HepG2 (cell line): ENCODE results near the gene TRMT112. TPM values are rescaled to one million over a fixed set of nuclear protein-coding genes. Genes with fewer than 3 reads are reported as not detected.
A peak's percentile ranks its signal among the peaks of the same experiment; 100 is the strongest.

ENCODE experiments used
- DPF2 ChIP-seq: sonication (generic); formaldehyde crosslinking; IDR thresholded peaks from 2 replicates; pipeline ENCODE4 v1.4.0; 2020; ENCODE audit warnings: mild to moderate bottlenecking, low read depth, missing genetic modification reagents, borderline replicate concordance
- FOXP1 ChIP-seq, 2 experiments: fragments of 450-650 bp in 1 of 2; IDR thresholded peaks; 2 replicates each; pipeline ENCODE4 v1.6.1; 2017 to 2018; ENCODE audit warnings: antibody characterized with exemption in 1 of 2
- HOXA5 ChIP-seq: sonication (generic); formaldehyde crosslinking; IDR thresholded peaks from 2 replicates; pipeline ENCODE4 v1.4.0; 2020; ENCODE audit warnings: missing genetic modification reagents
- IKZF1 ChIP-seq: fragments of 450-650 bp; IDR thresholded peaks from 2 replicates; pipeline ENCODE4 v1.7.1; 2016
- NFKB2 ChIP-seq: sonication (generic); formaldehyde crosslinking; IDR thresholded peaks from 2 replicates; pipeline ENCODE4 v1.4.0; 2020; ENCODE audit warnings: missing genetic modification reagents, borderline replicate concordance
- NR1H2 ChIP-seq: sonication (generic); formaldehyde crosslinking; IDR thresholded peaks from 2 replicates; pipeline ENCODE4 v1.8.1; 2022; ENCODE audit warnings: low read depth, missing genetic modification reagents, borderline replicate concordance
- NR3C1 ChIP-seq: sonication (generic); formaldehyde crosslinking; IDR thresholded peaks from 2 replicates; pipeline ENCODE4 v1.4.0; 2020; ENCODE audit warnings: missing genetic modification reagents
- SALL2 ChIP-seq: sonication (generic); formaldehyde crosslinking; IDR thresholded peaks from 2 replicates; pipeline ENCODE4 v1.8.1; 2023; ENCODE audit warnings: mild to moderate bottlenecking, missing genetic modification reagents, inconsistent platforms
- SETDB1 ChIP-seq: sonication (generic); formaldehyde crosslinking; IDR thresholded peaks from 2 replicates; pipeline ENCODE4 v1.5.1; 2020; ENCODE audit warnings: missing genetic modification reagents, mild to moderate bottlenecking, borderline replicate concordance
- ZFP62 ChIP-seq: sonication (generic); formaldehyde crosslinking; IDR thresholded peaks from 2 replicates; pipeline ENCODE4 v1.4.0; 2020; ENCODE audit warnings: missing genetic modification reagents
- ZFP90 ChIP-seq: sonication (generic); formaldehyde crosslinking; IDR thresholded peaks from 2 replicates; pipeline ENCODE4 v1.8.0; 2022; ENCODE audit warnings: missing genetic modification reagents, mild to moderate bottlenecking, inconsistent platforms, borderline replicate concordance
- ZNF263 ChIP-seq: sonication (generic); formaldehyde crosslinking; IDR thresholded peaks from 2 replicates; pipeline ENCODE4 v1.4.0; 2020; ENCODE audit warnings: missing genetic modification reagents
- ZNF33A ChIP-seq: sonication (generic); formaldehyde crosslinking; IDR thresholded peaks from 2 replicates; pipeline ENCODE4 v1.5.1; 2020; ENCODE audit warnings: missing genetic modification reagents, mild to moderate bottlenecking, moderate library complexity, borderline replicate concordance
- polyA plus RNA-seq, 8 experiments: library from polyadenylated mRNA; depleted of rRNA in 3 of 8; stranded (reverse) in 7 of 8; unstranded in 1 of 8; fragments of >200 nt; fragmentation: Illumina TruSeq in 4 of 8; extraction: Trizol in 4 of 8; gene quantifications; 2 replicates each; pipeline versions ENCODE4 v1.2.1 to v1.2.3, GENCODE V29; 2011 to 2016; ENCODE audit warnings: low read depth in 4 of 8, missing spikeins in 1 of 8, mixed read lengths in 1 of 8; ENCODE audit not compliant: insufficient read depth in 1 of 8
- total RNA-seq, 5 experiments: library from RNA; depleted of rRNA; stranded (reverse); fragments of >200 nt; fragmentation: Illumina TruSeq; extraction: Trizol; gene quantifications; 2 replicates each; pipeline ENCODE4 v1.2.3, GENCODE V29; 2016; ENCODE audit warnings: low read depth in 1 of 5
- TF ChIP-seq, protein P1 (sequence below): sonication (generic); formaldehyde crosslinking; IDR thresholded peaks from 2 replicates; pipeline ENCODE4 v1.4.0; 2020; ENCODE audit warnings: missing genetic modification reagents, borderline replicate concordance
- TF ChIP-seq, protein P2 (sequence below), 2 experiments: sonication (generic) in 1 of 2; formaldehyde crosslinking in 1 of 2; IDR thresholded peaks; 2 replicates each; pipeline versions ENCODE4 v1.5.1 to v1.6.1; 2011 to 2020; ENCODE audit warnings: borderline replicate concordance in 1 of 2, low read depth in 1 of 2, low read length in 1 of 2, mild to moderate bottlenecking in 1 of 2, missing genetic modification reagents in 1 of 2, moderate library complexity in 1 of 2
- TF ChIP-seq, protein P3 (sequence below): sonication (generic); formaldehyde crosslinking; conservative IDR thresholded peaks from 2 replicates; pipeline ENCODE4 v1.5.0; 2020; ENCODE audit warnings: missing genetic modification reagents
- TF ChIP-seq, protein P4 (sequence below): sonication (generic); formaldehyde crosslinking; IDR thresholded peaks from 2 replicates; pipeline ENCODE4 v1.4.0; 2020; ENCODE audit warnings: missing genetic modification reagents

Gene TRMT112
- total and polyA plus RNA-seq, 2 of the 13 experiments (the other 11 are each of a cell fraction or from before 2014, with no cell fraction given) = 186 to 409 TPM

DNA sequence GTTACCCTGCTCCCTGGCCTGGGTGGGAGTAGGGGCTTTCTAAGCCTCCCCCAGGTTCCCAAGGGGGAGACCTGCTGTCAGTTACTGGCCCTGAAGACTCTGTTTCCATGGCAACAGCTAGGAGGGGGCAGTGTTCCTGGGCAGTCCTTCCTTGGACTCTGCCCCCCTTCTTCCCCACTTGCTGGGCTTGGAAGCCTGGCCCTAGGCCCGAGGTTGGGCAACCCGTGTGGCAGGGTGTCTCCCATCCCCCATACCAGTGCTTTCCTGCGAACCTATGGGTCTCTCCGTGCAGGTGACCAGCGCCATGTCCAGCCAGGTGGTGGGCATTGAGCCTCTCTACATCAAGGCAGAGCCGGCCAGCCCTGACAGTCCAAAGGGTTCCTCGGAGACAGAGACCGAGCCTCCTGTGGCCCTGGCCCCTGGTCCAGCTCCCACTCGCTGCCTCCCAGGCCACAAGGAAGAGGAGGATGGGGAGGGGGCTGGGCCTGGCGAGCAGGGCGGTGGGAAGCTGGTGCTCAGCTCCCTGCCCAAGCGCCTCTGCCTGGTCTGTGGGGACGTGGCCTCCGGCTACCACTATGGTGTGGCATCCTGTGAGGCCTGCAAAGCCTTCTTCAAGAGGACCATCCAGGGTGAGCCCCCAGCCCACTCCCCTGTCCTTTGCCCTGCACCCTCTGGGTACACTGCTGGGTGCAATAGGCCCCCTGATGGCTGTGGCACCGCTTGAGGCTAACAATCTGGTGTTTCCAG is 10.3 kb downstream of the TRMT112 start (continued):
- no peak for TF ChIP-seq ZNF33A (CRISPR knock-in tag)
- TF ChIP-seq HOXA5 (CRISPR knock-in tag) = no peak
- TF ChIP-seq, protein P1, sequence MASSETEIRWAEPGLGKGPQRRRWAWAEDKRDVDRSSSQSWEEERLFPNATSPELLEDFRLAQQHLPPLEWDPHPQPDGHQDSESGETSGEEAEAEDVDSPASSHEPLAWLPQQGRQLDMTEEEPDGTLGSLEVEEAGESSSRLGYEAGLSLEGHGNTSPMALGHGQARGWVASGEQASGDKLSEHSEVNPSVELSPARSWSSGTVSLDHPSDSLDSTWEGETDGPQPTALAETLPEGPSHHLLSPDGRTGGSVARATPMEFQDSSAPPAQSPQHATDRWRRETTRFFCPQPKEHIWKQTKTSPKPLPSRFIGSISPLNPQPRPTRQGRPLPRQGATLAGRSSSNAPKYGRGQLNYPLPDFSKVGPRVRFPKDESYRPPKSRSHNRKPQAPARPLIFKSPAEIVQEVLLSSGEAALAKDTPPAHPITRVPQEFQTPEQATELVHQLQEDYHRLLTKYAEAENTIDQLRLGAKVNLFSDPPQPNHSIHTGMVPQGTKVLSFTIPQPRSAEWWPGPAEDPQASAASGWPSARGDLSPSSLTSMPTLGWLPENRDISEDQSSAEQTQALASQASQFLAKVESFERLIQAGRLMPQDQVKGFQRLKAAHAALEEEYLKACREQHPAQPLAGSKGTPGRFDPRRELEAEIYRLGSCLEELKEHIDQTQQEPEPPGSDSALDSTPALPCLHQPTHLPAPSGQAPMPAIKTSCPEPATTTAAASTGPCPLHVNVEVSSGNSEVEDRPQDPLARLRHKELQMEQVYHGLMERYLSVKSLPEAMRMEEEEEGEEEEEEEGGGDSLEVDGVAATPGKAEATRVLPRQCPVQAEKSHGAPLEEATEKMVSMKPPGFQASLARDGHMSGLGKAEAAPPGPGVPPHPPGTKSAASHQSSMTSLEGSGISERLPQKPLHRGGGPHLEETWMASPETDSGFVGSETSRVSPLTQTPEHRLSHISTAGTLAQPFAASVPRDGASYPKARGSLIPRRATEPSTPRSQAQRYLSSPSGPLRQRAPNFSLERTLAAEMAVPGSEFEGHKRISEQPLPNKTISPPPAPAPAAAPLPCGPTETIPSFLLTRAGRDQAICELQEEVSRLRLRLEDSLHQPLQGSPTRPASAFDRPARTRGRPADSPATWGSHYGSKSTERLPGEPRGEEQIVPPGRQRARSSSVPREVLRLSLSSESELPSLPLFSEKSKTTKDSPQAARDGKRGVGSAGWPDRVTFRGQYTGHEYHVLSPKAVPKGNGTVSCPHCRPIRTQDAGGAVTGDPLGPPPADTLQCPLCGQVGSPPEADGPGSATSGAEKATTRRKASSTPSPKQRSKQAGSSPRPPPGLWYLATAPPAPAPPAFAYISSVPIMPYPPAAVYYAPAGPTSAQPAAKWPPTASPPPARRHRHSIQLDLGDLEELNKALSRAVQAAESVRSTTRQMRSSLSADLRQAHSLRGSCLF (CRISPR knock-in tag) = no peak
- TF ChIP-seq, protein P2, sequence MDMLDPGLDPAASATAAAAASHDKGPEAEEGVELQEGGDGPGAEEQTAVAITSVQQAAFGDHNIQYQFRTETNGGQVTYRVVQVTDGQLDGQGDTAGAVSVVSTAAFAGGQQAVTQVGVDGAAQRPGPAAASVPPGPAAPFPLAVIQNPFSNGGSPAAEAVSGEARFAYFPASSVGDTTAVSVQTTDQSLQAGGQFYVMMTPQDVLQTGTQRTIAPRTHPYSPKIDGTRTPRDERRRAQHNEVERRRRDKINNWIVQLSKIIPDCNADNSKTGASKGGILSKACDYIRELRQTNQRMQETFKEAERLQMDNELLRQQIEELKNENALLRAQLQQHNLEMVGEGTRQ (IDR thresholded peaks at IDR 0.05; ENCODE audit: low read depth, low read length) = no peak
- TF ChIP-seq, protein P2 (CRISPR knock-in tag; IDR thresholded peaks at IDR 0.05; ENCODE audit: borderline replicate concordance) = no peak
- no peak for TF ChIP-seq NR1H2 (CRISPR knock-in tag)
- TF ChIP-seq SETDB1 (CRISPR knock-in tag) = no peak
- TF ChIP-seq ZNF263 = peak; percentile 26; the same call in 1 of the 2 replicates
- TF ChIP-seq SALL2 (CRISPR knock-in tag) = no peak
- TF ChIP-seq NR3C1 = no peak
- no peak for TF ChIP-seq ZFP90 (CRISPR knock-in tag)
- TF ChIP-seq NFKB2 (CRISPR knock-in tag) = 0 out of 2 replicates have a peak, but pooled peaks have one; percentile 35
- TF ChIP-seq ZFP62 (CRISPR knock-in tag) = no peak
- TF ChIP-seq, protein P3, sequence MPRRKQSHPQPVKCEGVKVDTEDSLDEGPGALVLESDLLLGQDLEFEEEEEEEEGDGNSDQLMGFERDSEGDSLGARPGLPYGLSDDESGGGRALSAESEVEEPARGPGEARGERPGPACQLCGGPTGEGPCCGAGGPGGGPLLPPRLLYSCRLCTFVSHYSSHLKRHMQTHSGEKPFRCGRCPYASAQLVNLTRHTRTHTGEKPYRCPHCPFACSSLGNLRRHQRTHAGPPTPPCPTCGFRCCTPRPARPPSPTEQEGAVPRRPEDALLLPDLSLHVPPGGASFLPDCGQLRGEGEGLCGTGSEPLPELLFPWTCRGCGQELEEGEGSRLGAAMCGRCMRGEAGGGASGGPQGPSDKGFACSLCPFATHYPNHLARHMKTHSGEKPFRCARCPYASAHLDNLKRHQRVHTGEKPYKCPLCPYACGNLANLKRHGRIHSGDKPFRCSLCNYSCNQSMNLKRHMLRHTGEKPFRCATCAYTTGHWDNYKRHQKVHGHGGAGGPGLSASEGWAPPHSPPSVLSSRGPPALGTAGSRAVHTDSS = no peak
- TF ChIP-seq, protein P4, sequence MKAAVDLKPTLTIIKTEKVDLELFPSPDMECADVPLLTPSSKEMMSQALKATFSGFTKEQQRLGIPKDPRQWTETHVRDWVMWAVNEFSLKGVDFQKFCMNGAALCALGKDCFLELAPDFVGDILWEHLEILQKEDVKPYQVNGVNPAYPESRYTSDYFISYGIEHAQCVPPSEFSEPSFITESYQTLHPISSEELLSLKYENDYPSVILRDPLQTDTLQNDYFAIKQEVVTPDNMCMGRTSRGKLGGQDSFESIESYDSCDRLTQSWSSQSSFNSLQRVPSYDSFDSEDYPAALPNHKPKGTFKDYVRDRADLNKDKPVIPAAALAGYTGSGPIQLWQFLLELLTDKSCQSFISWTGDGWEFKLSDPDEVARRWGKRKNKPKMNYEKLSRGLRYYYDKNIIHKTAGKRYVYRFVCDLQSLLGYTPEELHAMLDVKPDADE = no peak
- TF ChIP-seq FOXP1 (IDR thresholded peaks at IDR 0.05) = no peak
- no peak for TF ChIP-seq FOXP1 (CRISPR knock-in tag; IDR thresholded peaks at IDR 0.05)
- TF ChIP-seq DPF2 (CRISPR knock-in tag) = 0 out of 2 replicates have a peak, but pooled peaks have one; percentile 54
- no peak for TF ChIP-seq IKZF1
